Umbilical cord (tissue), 2 donors: ENCODE measurements around the gene NAALADL2. TPM values are rescaled to one million over a fixed set of nuclear protein-coding genes. Genes with fewer than 3 reads are reported as not detected.
A peak's percentile ranks its signal among the peaks of the same experiment; 100 is the strongest.
"Not testable (repeated sequence)": the region's sequence is repeated elsewhere in the genome, so short reads cannot be mapped to it uniquely, and the experiment has no call there.

Experiments used
- DNase-seq: peaks from one replicate; pipeline ENCODE4 v3.0.0-alpha.2; 2015; ENCODE audit warnings: low spot score
- total RNA-seq: library from RNA; depleted of rRNA; stranded (reverse); fragments of >200 nt; gene quantifications from one replicate; pipeline ENCODE4 v1.2.3, GENCODE V29; 2014; ENCODE audit warnings: low replicate concordance; ENCODE audit not compliant: insufficient read depth

Gene NAALADL2
- total RNA-seq, 1 donor from 2014 or later = 62.6 TPM

GRCh38 chr3:175070946-175071345, 211.8 kb downstream of the NAALADL2 start:
- no peak for DNase-seq

GRCh38 chr3:175073219-175073905, 214.2 kb downstream of the NAALADL2 start:
- no peak for DNase-seq

GRCh38 chr3:175075269-175075668, 216.1 kb downstream of the NAALADL2 start:
- DNase-seq = no peak

- no peak for DNase-seq
Observed at GRCh38 chr3:175077216-175077615, 218.1 kb downstream of the NAALADL2 start.

GRCh38 chr3:175082631-175083030, 223.5 kb downstream of the NAALADL2 start:
- DNase-seq = no peak

- DNase-seq = not testable (repeated sequence)
Observed at GRCh38 chr3:175087128-175087527, 228.0 kb downstream of the NAALADL2 start.

GRCh38 chr3:175088766-175089380, 229.7 kb downstream of the NAALADL2 start:
- no peak for DNase-seq

- DNase-seq = no peak
Observed at GRCh38 chr3:175091426-175092114, 232.4 kb downstream of the NAALADL2 start.

- no peak for DNase-seq
Observed at GRCh38 chr3:175093748-175094147, 234.6 kb downstream of the NAALADL2 start.

GRCh38 chr3:175094344-175094743, 235.2 kb downstream of the NAALADL2 start:
- no peak for DNase-seq

- no peak for DNase-seq
Observed at GRCh38 chr3:175098644-175099043, 239.5 kb downstream of the NAALADL2 start.

- no peak for DNase-seq
Observed at GRCh38 chr3:175102161-175102560, 243.0 kb downstream of the NAALADL2 start.

GRCh38 chr3:175103298-175103697, 244.2 kb downstream of the NAALADL2 start:
- no peak for DNase-seq

- DNase-seq = no peak
Observed at GRCh38 chr3:175105066-175105465, 245.9 kb downstream of the NAALADL2 start.

GRCh38 chr3:175107231-175107630, 248.1 kb downstream of the NAALADL2 start:
- no peak for DNase-seq

- no peak for DNase-seq
Observed at GRCh38 chr3:175107995-175108394, 248.9 kb downstream of the NAALADL2 start.

- no peak for DNase-seq
Observed at GRCh38 chr3:175108613-175109151, 249.5 kb downstream of the NAALADL2 start.

GRCh38 chr3:175111036-175111435, 251.9 kb downstream of the NAALADL2 start:
- peak; percentile 24 for DNase-seq

GRCh38 chr3:175118382-175118941, 259.3 kb downstream of the NAALADL2 start:
- no peak for DNase-seq

GRCh38 chr3:175121225-175121624, 262.1 kb downstream of the NAALADL2 start:
- no peak for DNase-seq

- no peak for DNase-seq
Observed at GRCh38 chr3:175127075-175127662, 268.0 kb downstream of the NAALADL2 start.

GRCh38 chr3:175129126-175129525, 270.0 kb downstream of the NAALADL2 start:
- no peak for DNase-seq
